HepG2 (cell line): Measurements from ENCODE around the gene KLHL35. TPM values are rescaled to one million over a fixed set of nuclear protein-coding genes. Genes with fewer than 3 reads are reported as not detected.

Experiments
- ATAC-seq: fragments of 200-7000 bp; cut with Tn5 transposase; 3 replicates; pipeline ENCODE4 v1.9.1; 2020; ENCODE audit warnings: mild to moderate bottlenecking, moderate library complexity
- BruUV-seq: library from RNA; stranded (reverse); fragments of 400-500 nt; replicated peaks from 2 replicates; lab custom pipeline; 2021; lab: Mats Ljungman, UMichigan
- CTCF ChIA-PET: fragments of 300-600 bp; formaldehyde crosslinking; extraction: SDS; loops from one replicate; lab custom pipeline; 2021; ENCODE audit warnings: low total read pairs, inconsistent platforms, low intra/inter-chr PET ratio; lab: Yijun Ruan, JAX
- POLR2A ChIA-PET: fragments of 350-600 bp; sonication (Branson Sonifier 250); formaldehyde crosslinking; loops from one replicate; lab custom pipeline; 2020; ENCODE audit warnings: antibody characterized with exemption, inconsistent platforms; lab: Yijun Ruan, JAX
- DNase-seq: peaks from one replicate; pipeline ENCODE4 v3.0.0-alpha.2; 2015; ENCODE audit warnings: low spot score
- FAIRE-seq: peaks from 3 replicates; lab custom pipeline; 2011; peaks lifted over from hg19 to GRCh38; lab: Jason Lieb, UNC
- H2AFZ ChIP-seq: one replicate; pipeline ENCODE4 v1.6.1; 2011; ENCODE audit warnings: low read length, inconsistent platforms
- H3K27ac ChIP-seq: fragments of 300-600 bp; 3 replicates; pipeline ENCODE4 v1.8.0; 2011; ENCODE audit warnings: mixed run types, mild to moderate bottlenecking, mixed read lengths, low read length, inconsistent platforms; ENCODE audit not compliant: insufficient read depth; ENCODE audit errors: extremely low read length
- H3K27me3 ChIP-seq, 2 experiments: fragments of 200-600 bp in 1 of 2; 2 replicates in 1 of 2; 3 replicates in 1 of 2; pipeline versions ENCODE4 v1.6.0 to v1.8.0; 2011; ENCODE audit warnings: low read length in 2 of 2, mild to moderate bottlenecking in 2 of 2, moderate library complexity in 2 of 2, inconsistent platforms in 1 of 2; ENCODE audit not compliant: insufficient read depth in 2 of 2, control insufficient read depth in 1 of 2
- H3K36me3 ChIP-seq, 2 experiments: fragments of 200-600 bp in 1 of 2; replicated peaks in 1 of 2; 2 replicates in 1 of 2; 3 replicates in 1 of 2; pipeline versions ENCODE4 v1.5.1 to v1.8.0; 2011; ENCODE audit warnings: low read length in 2 of 2, inconsistent platforms in 1 of 2; ENCODE audit not compliant: insufficient read depth in 2 of 2, control insufficient read depth in 1 of 2
- H3K4me1 ChIP-seq: 2 replicates; pipeline ENCODE4 v1.5.1; 2012; ENCODE audit warnings: low read length, inconsistent platforms; ENCODE audit not compliant: insufficient read depth
- H3K4me2 ChIP-seq: 2 replicates; pipeline ENCODE4 v1.6.0; 2011; ENCODE audit warnings: low read depth, low read length, inconsistent platforms
- H3K4me3 ChIP-seq, 3 experiments: fragments of 200-600 bp in 1 of 3; sonication (generic), shearing (Covaris generic) in 1 of 3; replicated peaks in 1 of 3; 2 replicates each; pipeline ENCODE4 v1.5.1; 2011 to 2016; ENCODE audit warnings: low read length in 3 of 3, inconsistent platforms in 2 of 3, low read depth in 2 of 3, mild to moderate bottlenecking in 2 of 3, control low read depth in 1 of 3, mixed read lengths in 1 of 3; ENCODE audit not compliant: insufficient read depth in 1 of 3
- H3K79me2 ChIP-seq: one replicate; pipeline ENCODE4 v1.6.1; 2011; ENCODE audit warnings: low read length, inconsistent platforms; ENCODE audit not compliant: insufficient read depth
- H3K9ac ChIP-seq: 2 replicates; pipeline ENCODE4 v1.6.0; 2011; ENCODE audit warnings: mild to moderate bottlenecking, low read depth, low read length, inconsistent platforms; ENCODE audit not compliant: insufficient read depth
- H3K9me3 ChIP-seq: 2 replicates; pipeline ENCODE4 v1.5.1; 2012; ENCODE audit warnings: mild to moderate bottlenecking, low read length
- H4K20me1 ChIP-seq: 2 replicates; pipeline ENCODE4 v1.6.0; 2011; ENCODE audit warnings: inconsistent platforms, mild to moderate bottlenecking, low read length, moderate library complexity; ENCODE audit not compliant: insufficient read depth
- AGO2 ChIP-seq: fragments of 200-400 bp; formaldehyde crosslinking; optimal IDR thresholded peaks from 2 replicates; pipeline ENCODE3; 2017; ENCODE audit warnings: mild to moderate bottlenecking, low read depth, low read length, moderate library complexity
- JUND ChIP-seq: sonication (generic); formaldehyde crosslinking; IDR thresholded peaks from 2 replicates; pipeline ENCODE4 v1.8.0; 2022; ENCODE audit warnings: mild to moderate bottlenecking, missing genetic modification reagents
- KMT2B ChIP-seq: IDR thresholded peaks from 2 replicates; pipeline ENCODE4 v1.6.1; 2016; ENCODE audit warnings: missing genetic modification reagents, missing compliant biosample characterization
- TFDP2 ChIP-seq: sonication (generic); formaldehyde crosslinking; IDR thresholded peaks from 2 replicates; pipeline ENCODE4 v1.4.0; 2020; ENCODE audit warnings: missing genetic modification reagents
- ZNF446 ChIP-seq: sonication (generic); formaldehyde crosslinking; IDR thresholded peaks from 2 replicates; pipeline ENCODE4 v1.5.0; 2020; ENCODE audit warnings: mild to moderate bottlenecking, missing genetic modification reagents
- ZNF660 ChIP-seq: sonication (generic); formaldehyde crosslinking; IDR thresholded peaks from 2 replicates; pipeline ENCODE4 v1.5.1; 2020; ENCODE audit warnings: mild to moderate bottlenecking, low read depth, missing genetic modification reagents, borderline replicate concordance
- in situ Hi-C: cut with HindIII; loops from 2 replicates; pipeline ENCODE4 v1.10.0; 2017; ENCODE audit warnings: low pct_unique_long_range_greater_than_20kb; ENCODE audit not compliant: extremely low pct_ligation_motif_present
- intact Hi-C: fragments of 100-400 bp; cut with micrococcal nuclease; formaldehyde crosslinking; loops from one replicate; pipeline ENCODE4 v1.10.0; 2022; ENCODE audit not compliant: unreplicated experiment
- polyA plus RNA-seq, 8 experiments: library from polyadenylated mRNA; depleted of rRNA in 3 of 8; stranded (reverse) in 7 of 8; unstranded in 1 of 8; fragments of >200 nt; fragmentation: Illumina TruSeq in 4 of 8; extraction: Trizol in 4 of 8; gene quantifications; 2 replicates each; pipeline versions ENCODE4 v1.2.1 to v1.2.3, GENCODE V29; 2011 to 2016; ENCODE audit warnings: low read depth in 4 of 8, missing spikeins in 1 of 8, mixed read lengths in 1 of 8; ENCODE audit not compliant: insufficient read depth in 1 of 8
- total RNA-seq, 5 experiments: library from RNA; depleted of rRNA; stranded (reverse); fragments of >200 nt; fragmentation: Illumina TruSeq; extraction: Trizol; gene quantifications; 2 replicates each; pipeline ENCODE4 v1.2.3, GENCODE V29; 2016; ENCODE audit warnings: low read depth in 1 of 5
- TF ChIP-seq, protein P1 (sequence below): sonication (generic); formaldehyde crosslinking; conservative IDR thresholded peaks from 2 replicates; pipeline ENCODE4 v1.8.1; 2023; ENCODE audit warnings: missing genetic modification reagents
- TF ChIP-seq, protein P2 (sequence below): sonication (generic); formaldehyde crosslinking; IDR thresholded peaks from 2 replicates; pipeline ENCODE4 v1.5.0; 2020; ENCODE audit warnings: mild to moderate bottlenecking, missing genetic modification reagents, moderate library complexity

The KLHL35 gene
- total and polyA plus RNA-seq, 2 of the 13 experiments (the other 11 are each of a cell fraction or from before 2014, with no cell fraction given), result not detected

- intact Hi-C loops, result no loop called here
- ChIA-PET CTCF (no interaction called here), POLR2A (interaction anchor here (1.5 kb wide), 1 partner anchor 27 kb away, joined by 10 read pairs; no protein-coding TSS in a partner anchor)
- Histone ChIP-seq H2AFZ (no peak overlapping the region), H3K27ac (no peak overlapping the region), H3K79me2 (no peaks in the 10 kb centered on the region), H3K9ac (no peak overlapping the region), H4K20me1 (peaks cover 9% of the 10 kb centered on the region; the same call in 1 of the 2 replicates), H3K4me1 (peaks cover 39% of the 10 kb centered on the region), H3K36me3 (no peaks in the 10 kb centered on the region), H3K4me3 (no peak overlapping the region), H3K27me3 (peaks cover 3 to 25% of the 10 kb centered on the region in 2 experiments; a peak in 4 of 5 replicates), H3K4me2 (peak overlapping the region; percentile 82; the same call in 1 of the 2 replicates), H3K9me3 (no peaks in the 10 kb centered on the region)
- TF ChIP-seq ZNF660 (CRISPR knock-in tag) (no peak), JUND (CRISPR knock-in tag) (no peak), TFDP2 (no peak), ZNF446 (CRISPR knock-in tag) (no peak), KMT2B (CRISPR knock-in tag) (no peak), AGO2 (no peak)
- TF ChIP-seq, protein P1, sequence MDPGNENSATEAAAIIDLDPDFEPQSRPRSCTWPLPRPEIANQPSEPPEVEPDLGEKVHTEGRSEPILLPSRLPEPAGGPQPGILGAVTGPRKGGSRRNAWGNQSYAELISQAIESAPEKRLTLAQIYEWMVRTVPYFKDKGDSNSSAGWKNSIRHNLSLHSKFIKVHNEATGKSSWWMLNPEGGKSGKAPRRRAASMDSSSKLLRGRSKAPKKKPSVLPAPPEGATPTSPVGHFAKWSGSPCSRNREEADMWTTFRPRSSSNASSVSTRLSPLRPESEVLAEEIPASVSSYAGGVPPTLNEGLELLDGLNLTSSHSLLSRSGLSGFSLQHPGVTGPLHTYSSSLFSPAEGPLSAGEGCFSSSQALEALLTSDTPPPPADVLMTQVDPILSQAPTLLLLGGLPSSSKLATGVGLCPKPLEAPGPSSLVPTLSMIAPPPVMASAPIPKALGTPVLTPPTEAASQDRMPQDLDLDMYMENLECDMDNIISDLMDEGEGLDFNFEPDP, result no peak
- TF ChIP-seq, protein P2, sequence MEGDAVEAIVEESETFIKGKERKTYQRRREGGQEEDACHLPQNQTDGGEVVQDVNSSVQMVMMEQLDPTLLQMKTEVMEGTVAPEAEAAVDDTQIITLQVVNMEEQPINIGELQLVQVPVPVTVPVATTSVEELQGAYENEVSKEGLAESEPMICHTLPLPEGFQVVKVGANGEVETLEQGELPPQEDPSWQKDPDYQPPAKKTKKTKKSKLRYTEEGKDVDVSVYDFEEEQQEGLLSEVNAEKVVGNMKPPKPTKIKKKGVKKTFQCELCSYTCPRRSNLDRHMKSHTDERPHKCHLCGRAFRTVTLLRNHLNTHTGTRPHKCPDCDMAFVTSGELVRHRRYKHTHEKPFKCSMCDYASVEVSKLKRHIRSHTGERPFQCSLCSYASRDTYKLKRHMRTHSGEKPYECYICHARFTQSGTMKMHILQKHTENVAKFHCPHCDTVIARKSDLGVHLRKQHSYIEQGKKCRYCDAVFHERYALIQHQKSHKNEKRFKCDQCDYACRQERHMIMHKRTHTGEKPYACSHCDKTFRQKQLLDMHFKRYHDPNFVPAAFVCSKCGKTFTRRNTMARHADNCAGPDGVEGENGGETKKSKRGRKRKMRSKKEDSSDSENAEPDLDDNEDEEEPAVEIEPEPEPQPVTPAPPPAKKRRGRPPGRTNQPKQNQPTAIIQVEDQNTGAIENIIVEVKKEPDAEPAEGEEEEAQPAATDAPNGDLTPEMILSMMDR (CRISPR knock-in tag), result no peak
- DNase-seq (no peak), ATAC-seq (no peak), FAIRE-seq (no peak)
- in situ Hi-C loops, result no loop called here
- no TSS peak for BruUV-seq
These were observed 5.8 kb downstream of the KLHL35 start for GRCh38 chr11:75427181-75427580.
